Activated T-cell treated with anti-CD3 and anti-CD28 coated beads, Interleukin-2, amount 50 U/mL, for 24 hours (primary cell): Measurements from ENCODE around the gene RBM28.

ENCODE experiments used
- DNase-seq: peaks from one replicate; pipeline ENCODE4 v3.0.0-alpha.2; 2020
- H3K27ac Mint-ChIP-seq: 2 replicates; pipeline ENCODE4 v1.8.0; 2020; ENCODE audit warnings: mild to moderate bottlenecking, mixed read lengths
- H3K27me3 Mint-ChIP-seq: 2 replicates; pipeline ENCODE4 v1.8.0; 2020; ENCODE audit warnings: mixed read lengths
- H3K36me3 Mint-ChIP-seq: 2 replicates; pipeline ENCODE4 v1.8.0; 2020; ENCODE audit warnings: low read depth, mixed read lengths
- H3K4me1 Mint-ChIP-seq: 2 replicates; pipeline ENCODE4 v1.8.0; 2020; ENCODE audit warnings: low read depth, mixed read lengths
- H3K4me3 Mint-ChIP-seq: 2 replicates; pipeline ENCODE4 v1.8.0; 2020; ENCODE audit warnings: mild to moderate bottlenecking, moderate library complexity, mixed read lengths
- H3K9me3 Mint-ChIP-seq: 2 replicates; pipeline ENCODE4 v1.8.0; 2020; ENCODE audit warnings: mixed read lengths

Gene RBM28

GRCh38 chr7:128274246-128274883 is 69.3 kb downstream of the RBM28 start:
- no peak overlapping the region for H3K4me3 Mint-ChIP-seq
- DNase-seq: no peak
- H3K9me3 Mint-ChIP-seq: peaks cover 4% of the 10 kb centered on the region
- H3K36me3 Mint-ChIP-seq: no peaks in the 10 kb centered on the region
- H3K27me3 Mint-ChIP-seq: peaks cover 20% of the 10 kb centered on the region
- H3K4me1 Mint-ChIP-seq: peaks cover 2% of the 10 kb centered on the region
- H3K27ac Mint-ChIP-seq: no peak overlapping the region

GRCh38 chr7:128271942-128272481 is 71.7 kb downstream of the RBM28 start:
- Mint-ChIP-seq H3K4me1 (peaks cover 2% of the 10 kb centered on the region), H3K9me3 (no peaks in the 10 kb centered on the region), H3K4me3 (no peak overlapping the region), H3K36me3 (no peaks in the 10 kb centered on the region), H3K27ac (no peak overlapping the region), H3K27me3 (peaks cover 40% of the 10 kb centered on the region)
- DNase-seq: no peak

GRCh38 chr7:128271471-128271941 is 72.2 kb downstream of the RBM28 start:
- DNase-seq: no peak
- Mint-ChIP-seq H3K36me3 (no peaks in the 10 kb centered on the region), H3K4me1 (peaks cover 2% of the 10 kb centered on the region), H3K4me3 (no peak overlapping the region), H3K27ac (no peak overlapping the region), H3K27me3 (peaks cover 42% of the 10 kb centered on the region), H3K9me3 (no peaks in the 10 kb centered on the region)

GRCh38 chr7:128270826-128271272 is 72.9 kb downstream of the RBM28 start:
- Mint-ChIP-seq H3K36me3 (no peaks in the 10 kb centered on the region), H3K9me3 (no peaks in the 10 kb centered on the region), H3K27me3 (peaks cover 42% of the 10 kb centered on the region), H3K27ac (no peak overlapping the region), H3K4me3 (no peak overlapping the region), H3K4me1 (peaks cover 2% of the 10 kb centered on the region)
- no peak for DNase-seq

- H3K4me1 Mint-ChIP-seq: peaks cover 2% of the 10 kb centered on the region
- no peaks in the 10 kb centered on the region for H3K9me3 Mint-ChIP-seq
- H3K27ac Mint-ChIP-seq: no peak overlapping the region
- H3K36me3 Mint-ChIP-seq: no peaks in the 10 kb centered on the region
- peaks cover 42% of the 10 kb centered on the region for H3K27me3 Mint-ChIP-seq
- DNase-seq: no peak
- no peak overlapping the region for H3K4me3 Mint-ChIP-seq
Measured at GRCh38 chr7:128268233-128268632, 75.5 kb downstream of the RBM28 start.

GRCh38 chr7:128267595-128267924 is 76.1 kb downstream of the RBM28 start:
- Mint-ChIP-seq H3K4me3 (no peak overlapping the region), H3K9me3 (no peaks in the 10 kb centered on the region), H3K27ac (no peak overlapping the region), H3K36me3 (no peaks in the 10 kb centered on the region), H3K27me3 (peaks cover 38% of the 10 kb centered on the region), H3K4me1 (peaks cover 2% of the 10 kb centered on the region)
- no peak for DNase-seq

- H3K4me3 Mint-ChIP-seq: no peak overlapping the region
- no peak for DNase-seq
- H3K36me3 Mint-ChIP-seq: no peaks in the 10 kb centered on the region
- peaks cover 2% of the 10 kb centered on the region for H3K4me1 Mint-ChIP-seq
- H3K27me3 Mint-ChIP-seq: peaks cover 35% of the 10 kb centered on the region
- H3K9me3 Mint-ChIP-seq: no peaks in the 10 kb centered on the region
- no peak overlapping the region for H3K27ac Mint-ChIP-seq
Measured at GRCh38 chr7:128266883-128267594, 76.7 kb downstream of the RBM28 start.

GRCh38 chr7:128266529-128266882 is 77.2 kb downstream of the RBM28 start:
- Mint-ChIP-seq H3K36me3 (no peaks in the 10 kb centered on the region), H3K4me3 (no peak overlapping the region), H3K27ac (no peak overlapping the region), H3K27me3 (peaks cover 35% of the 10 kb centered on the region), H3K4me1 (peaks cover 2% of the 10 kb centered on the region), H3K9me3 (no peaks in the 10 kb centered on the region)
- DNase-seq: no peak

GRCh38 chr7:128265906-128266300 is 77.8 kb downstream of the RBM28 start:
- no peaks in the 10 kb centered on the region for H3K4me1 Mint-ChIP-seq
- H3K9me3 Mint-ChIP-seq: no peaks in the 10 kb centered on the region
- DNase-seq: no peak
- no peak overlapping the region for H3K27ac Mint-ChIP-seq
- no peak overlapping the region for H3K4me3 Mint-ChIP-seq
- H3K36me3 Mint-ChIP-seq: no peaks in the 10 kb centered on the region
- H3K27me3 Mint-ChIP-seq: peaks cover 30% of the 10 kb centered on the region

GRCh38 chr7:128265156-128265905 is 78.4 kb downstream of the RBM28 start:
- no peak overlapping the region for H3K4me3 Mint-ChIP-seq
- H3K27ac Mint-ChIP-seq: no peak overlapping the region
- DNase-seq: no peak
- no peaks in the 10 kb centered on the region for H3K4me1 Mint-ChIP-seq
- peaks cover 28% of the 10 kb centered on the region for H3K27me3 Mint-ChIP-seq
- H3K9me3 Mint-ChIP-seq: no peaks in the 10 kb centered on the region
- no peaks in the 10 kb centered on the region for H3K36me3 Mint-ChIP-seq

GRCh38 chr7:128264477-128264876 is 79.2 kb downstream of the RBM28 start:
- no peak for DNase-seq
- no peaks in the 10 kb centered on the region for H3K9me3 Mint-ChIP-seq
- no peaks in the 10 kb centered on the region for H3K4me1 Mint-ChIP-seq
- H3K4me3 Mint-ChIP-seq: no peak overlapping the region
- no peak overlapping the region for H3K27ac Mint-ChIP-seq
- peaks cover 24% of the 10 kb centered on the region for H3K27me3 Mint-ChIP-seq
- no peaks in the 10 kb centered on the region for H3K36me3 Mint-ChIP-seq

- peaks cover 14% of the 10 kb centered on the region for H3K27me3 Mint-ChIP-seq
- DNase-seq: no peak
- H3K27ac Mint-ChIP-seq: no peak overlapping the region
- no peaks in the 10 kb centered on the region for H3K4me1 Mint-ChIP-seq
- H3K36me3 Mint-ChIP-seq: no peaks in the 10 kb centered on the region
- H3K9me3 Mint-ChIP-seq: no peaks in the 10 kb centered on the region
- H3K4me3 Mint-ChIP-seq: no peak overlapping the region
Measured at GRCh38 chr7:128263420-128263819, 80.3 kb downstream of the RBM28 start.

- Mint-ChIP-seq H3K9me3 (no peaks in the 10 kb centered on the region), H3K4me1 (no peaks in the 10 kb centered on the region), H3K4me3 (no peak overlapping the region), H3K36me3 (no peaks in the 10 kb centered on the region), H3K27ac (no peak overlapping the region), H3K27me3 (peaks cover 6% of the 10 kb centered on the region)
- no peak for DNase-seq
Measured at GRCh38 chr7:128262273-128263028, 81.3 kb downstream of the RBM28 start.

- H3K36me3 Mint-ChIP-seq: no peaks in the 10 kb centered on the region
- H3K4me3 Mint-ChIP-seq: no peak overlapping the region
- no peaks in the 10 kb centered on the region for H3K4me1 Mint-ChIP-seq
- no peaks in the 10 kb centered on the region for H3K9me3 Mint-ChIP-seq
- H3K27me3 Mint-ChIP-seq: peaks cover 3% of the 10 kb centered on the region
- DNase-seq: no peak
- no peak overlapping the region for H3K27ac Mint-ChIP-seq
Measured at GRCh38 chr7:128260069-128260795, 83.5 kb downstream of the RBM28 start.
